NB4 (cell line): Measurements from ENCODE around the gene NIN.
A peak's percentile ranks its signal among the peaks of the same experiment; 100 is the strongest.

Source experiments
- DNase-seq: peaks from one replicate; pipeline ENCODE4 v3.0.0; 2010; ENCODE audit warnings: low read depth
- H3K4me3 ChIP-seq: one replicate; pipeline ENCODE4 v1.5.1; 2011; ENCODE audit warnings: mild to moderate bottlenecking, low read depth, low read length, moderate library complexity
- CTCF ChIP-seq: IDR thresholded peaks from one replicate; pipeline ENCODE4 v1.5.1; 2012; ENCODE audit warnings: low read depth, low read length
- MAX ChIP-seq: IDR thresholded peaks from 2 replicates; pipeline ENCODE4 v1.6.1; 2011; ENCODE audit warnings: low read depth, low read length
- MYC ChIP-seq: IDR thresholded peaks from 2 replicates; pipeline ENCODE4 v1.6.1; 2011; ENCODE audit warnings: low read depth, low read length
- POLR2A ChIP-seq: IDR thresholded peaks from 2 replicates; pipeline ENCODE4 v1.6.1; 2011; ENCODE audit warnings: mild to moderate bottlenecking; ENCODE audit not compliant: insufficient read length; ENCODE audit errors: extremely low read depth

Gene NIN

GRCh38 chr14:50830044-50830931, 674 bp downstream of the NIN start:
- H3K4me3 ChIP-seq, result peak overlapping the region; percentile 85
- peak; percentile 85 for DNase-seq
- TF ChIP-seq MAX (peak; percentile 64), CTCF (no peak), POLR2A (no peak), MYC (peak; percentile 42; the same call in 1 of the 2 replicates)

GRCh38 chr14:50829489-50830043, 1.4 kb downstream of the NIN start:
- TF ChIP-seq POLR2A (no peak), CTCF (no peak), MAX (no peak), MYC (no peak)
- peak overlapping the region; percentile 85 for H3K4me3 ChIP-seq
- DNase-seq, result no peak

- TF ChIP-seq CTCF, result no peak
- no peak for TF ChIP-seq POLR2A
- no peak for TF ChIP-seq MYC
- no peak for TF ChIP-seq MAX
- no peak for DNase-seq
- H3K4me3 ChIP-seq, result peak overlapping the region; percentile 85
Measured at GRCh38 chr14:50828721-50829488, 2.1 kb downstream of the NIN start.

GRCh38 chr14:50826681-50827080, 4.3 kb downstream of the NIN start:
- DNase-seq, result no peak
- TF ChIP-seq POLR2A (no peak), MAX (no peak), CTCF (no peak), MYC (no peak)
- no peak overlapping the region for H3K4me3 ChIP-seq

- DNase-seq, result no peak
- no peak overlapping the region for H3K4me3 ChIP-seq
- TF ChIP-seq MYC (no peak), CTCF (no peak), MAX (no peak), POLR2A (no peak)
Measured at GRCh38 chr14:50825307-50825706, 5.7 kb downstream of the NIN start.
